ENCODE data around the gene HTRA2.
"Not testable (repeated sequence)": the region's sequence is repeated elsewhere in the genome, so short reads cannot be mapped to it uniquely, and the experiment has no call there.

Gene HTRA2

GRCh38 chr2:74554820-74555531 is 25.2 kb downstream of the HTRA2 start:
- Histone ChIP-seq H3K4me3 (peak overlapping the region; percentile 78 to 97 (median 86)), H3K36me3 (peaks cover 0 to 50% (median 21%) of the 10 kb centered on the region in 11 experiments; a peak in 19 of 22 replicates), H4K20me1 (peaks cover 0 to 23% (median 12%) of the 10 kb centered on the region in 11 experiments; a peak in 11 of 22 replicates), H3K27ac (peak overlapping the region; percentile 81 to 92 (median 83)), H3K9me3 (replicated peaks in 1 of 11) (peaks cover under 1 to 8% (median 4%) of the 10 kb centered on the region in 11 experiments; a peak in 16 of 22 replicates), H3K4me2 (peak overlapping the region; percentile 91 to 100 (median 98)), H3K4me1 (peaks cover 34 to 65% (median 45%) of the 10 kb centered on the region in 10 experiments), H3K9ac (peak overlapping the region; percentile 83 to 93 (median 86)), H3K27me3 (peaks cover 14 to 23% (median 19%) of the 10 kb centered on the region in 11 experiments)
- TF ChIP-seq Cebpa-rat (IDR thresholded peaks at IDR 0.05): no peak

DNA sequence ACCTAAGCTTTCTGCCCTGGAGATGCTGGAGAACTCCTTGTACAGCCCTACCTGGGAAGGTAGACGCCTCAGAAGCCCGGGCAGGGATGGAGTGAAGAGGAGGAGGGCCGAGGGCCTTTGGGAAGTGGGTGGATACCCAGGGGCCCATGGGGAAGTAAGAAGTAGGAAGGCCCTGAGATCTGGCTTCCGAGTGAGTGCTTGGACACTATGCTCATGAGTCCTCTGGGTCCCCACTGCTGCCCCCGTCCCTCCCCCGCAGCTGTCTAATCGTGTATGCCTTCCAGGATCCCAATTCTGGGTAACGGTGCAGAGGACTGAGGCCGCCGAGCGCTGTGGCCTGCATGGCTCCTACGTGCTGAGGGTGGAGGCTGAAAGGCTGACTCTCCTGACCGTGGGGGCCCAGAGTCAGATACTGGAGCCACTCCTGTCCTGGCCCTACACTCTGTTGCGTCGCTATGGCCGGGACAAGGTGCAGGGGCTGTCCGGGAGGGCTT is 25.9 kb downstream of the HTRA2 start:
- H3K27ac ChIP-seq: peak overlapping the region in 9 of 11 experiments; percentile 81 to 92 (median 83); a peak in 15 of 22 replicates
- H3K9me3 ChIP-seq (replicated peaks in 1 of 11): 0 out of 22 replicates have a peak, but pooled peaks cover 0 to under 1% (median 0%) of the 10 kb centered on the region in 11 experiments
- H3K27me3 ChIP-seq: peaks cover 7 to 16% (median 12%) of the 10 kb centered on the region in 11 experiments
- peaks cover 40 to 72% (median 52%) of the 10 kb centered on the region in 10 experiments for H3K4me1 ChIP-seq
- H3K36me3 ChIP-seq: peaks cover 0 to 44% (median 21%) of the 10 kb centered on the region in 11 experiments; a peak in 19 of 22 replicates
- H3K4me2 ChIP-seq: peak overlapping the region; percentile 91 to 100 (median 98)
- H4K20me1 ChIP-seq: peaks cover 0 to 23% (median 12%) of the 10 kb centered on the region in 11 experiments; a peak in 11 of 22 replicates
- TF ChIP-seq Cebpa-rat (IDR thresholded peaks at IDR 0.05): no peak
- peak overlapping the region; percentile 83 to 93 (median 86) for H3K9ac ChIP-seq
- peak overlapping the region; percentile 78 to 97 (median 86) for H3K4me3 ChIP-seq

GRCh38 chr2:74556159-74556558 is 26.4 kb downstream of the HTRA2 start:
- H3K27ac ChIP-seq: peak overlapping the region in 5 of 11 experiments; percentile 83 to 92 (median 85); a peak in 6 of 22 replicates
- peaks cover 2 to 11% (median 7%) of the 10 kb centered on the region in 11 experiments for H3K27me3 ChIP-seq

GRCh38 chr2:74556831-74557370 is 27.2 kb downstream of the HTRA2 start:
- Histone ChIP-seq H3K4me2 (peak overlapping the region in 6 of 11 experiments; percentile 91 to 100 (median 97); a peak in 10 of 22 replicates), H3K36me3 (peaks cover 0 to 32% (median 21%) of the 10 kb centered on the region in 11 experiments; a peak in 19 of 22 replicates), H3K27ac (peak overlapping the region in 2 of 11 experiments; percentile 10 to 85; a peak in 1 of 22 replicates), H3K4me3 (peak overlapping the region in 2 of 10 experiments; percentile 80 to 96; a peak in 2 of 20 replicates), H3K9me3 (replicated peaks in 1 of 11) (no peaks in the 10 kb centered on the region), H3K27me3 (peaks cover 0 to 3% (median 0%) of the 10 kb centered on the region in 11 experiments; a peak in 2 of 22 replicates), H3K4me1 (peaks cover 37 to 79% (median 54%) of the 10 kb centered on the region in 10 experiments), H3K9ac (peak overlapping the region in 2 of 11 experiments; percentile 86 to 93; a peak in 3 of 22 replicates), H4K20me1 (peaks cover 0 to 23% (median 12%) of the 10 kb centered on the region in 11 experiments; a peak in 11 of 22 replicates)
- no peak for TF ChIP-seq Cebpa-rat (IDR thresholded peaks at IDR 0.05)

More at GRCh38 chr2:74556159-74556558, 26.4 kb downstream of the HTRA2 start:
- Histone ChIP-seq H3K4me3 (peak overlapping the region in 6 of 10 experiments; percentile 80 to 97 (median 88); a peak in 12 of 20 replicates), H3K4me2 (peak overlapping the region; percentile 91 to 100 (median 98); a peak in 20 of 22 replicates), H3K9me3 (replicated peaks in 1 of 11) (no peaks in the 10 kb centered on the region), H3K36me3 (peaks cover 0 to 39% (median 21%) of the 10 kb centered on the region in 11 experiments; a peak in 19 of 22 replicates), H4K20me1 (peaks cover 0 to 23% (median 12%) of the 10 kb centered on the region in 11 experiments; a peak in 11 of 22 replicates), H3K9ac (peak overlapping the region in 8 of 11 experiments; percentile 85 to 93 (median 87); a peak in 11 of 22 replicates), H3K4me1 (peaks cover 40 to 74% (median 54%) of the 10 kb centered on the region in 10 experiments)
- no peak for TF ChIP-seq Cebpa-rat (IDR thresholded peaks at IDR 0.05)

DNA sequence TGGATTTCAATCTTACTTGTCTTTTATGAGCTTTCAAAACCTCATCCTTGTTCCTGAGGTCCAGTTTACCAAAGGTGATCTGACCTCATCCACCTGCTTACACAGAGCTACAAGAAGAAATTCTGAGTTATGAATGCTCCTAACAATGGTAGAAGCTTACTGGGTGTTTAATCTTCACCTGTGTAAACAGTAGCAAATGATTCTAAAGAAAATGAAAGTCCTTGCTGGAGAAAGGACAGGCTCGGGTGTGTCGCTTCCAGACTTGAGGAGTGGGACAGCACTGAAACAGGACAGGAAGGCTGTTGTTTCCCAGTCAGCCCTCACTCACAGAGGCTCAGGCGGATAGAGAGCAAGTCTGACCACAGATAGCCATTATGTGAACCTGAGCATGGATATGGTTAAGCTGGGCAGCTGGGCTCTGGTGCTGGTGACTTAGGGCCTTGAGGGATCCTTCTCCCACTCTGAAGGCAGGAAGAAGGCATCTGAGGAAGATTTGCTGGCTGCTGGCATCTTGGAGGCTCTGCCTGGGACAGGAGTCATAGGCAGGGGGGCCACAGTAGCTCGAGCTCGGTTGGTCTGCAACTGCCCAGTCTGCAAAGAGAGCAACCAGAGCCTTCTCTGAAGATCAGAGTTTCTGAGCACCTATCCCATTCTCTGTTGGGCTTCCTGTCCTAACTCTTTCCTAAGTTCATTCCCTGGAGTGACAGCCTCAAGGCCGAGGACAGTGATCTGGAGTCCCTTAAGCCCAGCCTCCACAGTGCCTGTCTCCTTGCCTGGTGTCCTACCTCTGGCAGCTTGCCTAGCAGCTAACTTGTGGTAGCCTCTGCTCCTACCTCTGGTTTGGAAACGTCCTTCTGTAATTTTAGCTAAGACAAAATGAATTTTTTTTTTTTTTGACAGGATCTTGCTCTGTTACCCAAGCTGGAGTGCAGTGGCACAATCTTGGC is 28.8 kb downstream of the HTRA2 start:
- Histone ChIP-seq H3K9ac (peak overlapping the region in 3 of 11 experiments; percentile 8 to 53 (median 38); a peak in 3 of 22 replicates), H3K36me3 (peaks cover 0 to 32% (median 21%) of the 10 kb centered on the region in 11 experiments; a peak in 19 of 22 replicates), H3K9me3 (replicated peaks in 1 of 11) (no peaks in the 10 kb centered on the region), H3K4me3 (no peak overlapping the region), H4K20me1 (peaks cover 0 to 23% (median 12%) of the 10 kb centered on the region in 11 experiments; a peak in 11 of 22 replicates), H3K27me3 (no peaks in the 10 kb centered on the region), H3K27ac (peak overlapping the region in 1 of 11 experiments; percentile 7; a peak in 1 of 22 replicates), H3K4me2 (peak overlapping the region in 2 of 11 experiments; percentile 3 to 8; a peak in 1 of 22 replicates), H3K4me1 (peaks cover 20 to 80% (median 48%) of the 10 kb centered on the region in 10 experiments)
- no peak for TF ChIP-seq Cebpa-rat (IDR thresholded peaks at IDR 0.05)

- Histone ChIP-seq H3K36me3 (peaks cover 0 to 32% (median 21%) of the 10 kb centered on the region in 11 experiments; a peak in 19 of 22 replicates), H3K27ac (no peak overlapping the region), H3K4me2 (peak overlapping the region in 9 of 11 experiments; percentile 22 to 77 (median 49); a peak in 11 of 22 replicates), H3K9me3 (replicated peaks in 1 of 11) (no peaks in the 10 kb centered on the region), H3K9ac (no peak overlapping the region; a peak in 1 of 22 replicates), H3K27me3 (no peaks in the 10 kb centered on the region), H4K20me1 (peaks cover 0 to 23% (median 12%) of the 10 kb centered on the region in 11 experiments; a peak in 11 of 22 replicates), H3K4me1 (peaks cover 16 to 85% (median 44%) of the 10 kb centered on the region in 10 experiments), H3K4me3 (no peak overlapping the region)
- TF ChIP-seq Cebpa-rat (IDR thresholded peaks at IDR 0.05): no peak
These were observed 30.2 kb downstream of the HTRA2 start for GRCh38 chr2:74559912-74560311.

GRCh38 chr2:74560591-74560990 is 30.9 kb downstream of the HTRA2 start:
- no peak overlapping the region; a peak in 1 of 22 replicates for H3K9ac ChIP-seq

DNA sequence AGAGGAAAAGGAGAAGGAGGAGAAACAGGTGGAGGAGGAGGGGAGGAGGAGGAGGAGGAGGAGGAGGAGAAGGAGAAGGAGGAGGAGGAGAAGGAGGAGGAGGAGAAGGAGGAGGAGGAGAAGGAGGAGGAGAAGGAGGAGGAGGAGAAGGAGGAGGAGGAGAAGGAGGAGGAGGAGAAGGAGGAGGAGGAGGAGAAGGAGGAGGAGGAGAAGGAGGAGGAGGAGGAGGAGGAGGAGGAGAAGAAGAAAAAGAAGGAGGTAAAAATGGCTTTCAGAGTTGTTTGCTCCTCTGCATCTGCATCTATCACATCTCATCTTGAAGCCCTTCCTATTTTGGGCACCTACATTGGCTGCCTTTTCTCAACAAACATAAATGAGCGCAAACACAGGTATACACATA is 31.3 kb downstream of the HTRA2 start:
- H3K9me3 ChIP-seq (replicated peaks in 1 of 11); H3K9ac ChIP-seq; H3K27me3 ChIP-seq; H3K4me3 ChIP-seq; H3K27ac ChIP-seq: not testable (repeated sequence)
- peaks cover 0 to 15% (median 8%) of the 10 kb centered on the region in 11 experiments; a peak in 11 of 22 replicates for H4K20me1 ChIP-seq
- H3K36me3 ChIP-seq: peaks cover 0 to 28% (median 20%) of the 10 kb centered on the region in 11 experiments; a peak in 19 of 22 replicates
- peaks cover 6 to 88% (median 35%) of the 10 kb centered on the region in 10 experiments; a peak in 18 of 20 replicates for H3K4me1 ChIP-seq
- peak overlapping the region in 5 of 11 experiments; percentile 72 to 86 (median 77); a peak in 9 of 22 replicates for H3K4me2 ChIP-seq

More at GRCh38 chr2:74560591-74560990, 30.9 kb downstream of the HTRA2 start:
- TF ChIP-seq Cebpa-rat (IDR thresholded peaks at IDR 0.05): no peak
- H3K27ac ChIP-seq: no peak overlapping the region
- peaks cover 0 to 19% (median 12%) of the 10 kb centered on the region in 11 experiments; a peak in 11 of 22 replicates for H4K20me1 ChIP-seq
- peaks cover 9 to 88% (median 38%) of the 10 kb centered on the region in 10 experiments for H3K4me1 ChIP-seq
- peak overlapping the region; percentile 8 to 77 (median 48); a peak in 17 of 22 replicates for H3K4me2 ChIP-seq
- H3K36me3 ChIP-seq: peaks cover 0 to 32% (median 21%) of the 10 kb centered on the region in 11 experiments; a peak in 19 of 22 replicates
- H3K27me3 ChIP-seq: no peaks in the 10 kb centered on the region
- H3K9me3 ChIP-seq (replicated peaks in 1 of 11): no peaks in the 10 kb centered on the region
- H3K4me3 ChIP-seq: no peak overlapping the region

All from BLaER1 treated with 17β-estradiol and CSF1 and Interleukin-3, amounts not matched to agents 10 nM and 100 nM (cell line).